Gastrocnemius medialis (tissue), 4 donors: Measurements from ENCODE around the gene SRM.

Experiments
- POLR2A ChIP-seq, 2 donors: fragments of 450-650 bp; IDR thresholded peaks; one replicate each; pipeline ENCODE4 v1.6.1; 2017; ENCODE audit warnings: antibody characterized with exemption in 2 of 2, mild to moderate bottlenecking in 2 of 2, moderate library complexity in 2 of 2
- TF ChIP-seq, protein P1 (sequence below), 5 experiments: fragments of 450-650 bp in 3 of 5; fragments of 200-600 bp in 2 of 5; sonication (generic) in 2 of 5; IDR thresholded peaks in 4 of 5; conservative IDR thresholded peaks in 1 of 5; 1 replicate in 4 of 5; 2 replicates in 1 of 5; pipeline ENCODE4 v1.5.1; 2016 to 2019; ENCODE audit warnings: antibody characterized with exemption in 5 of 5, mild to moderate bottlenecking in 3 of 5, moderate library complexity in 3 of 5

- TF ChIP-seq, protein P1, sequence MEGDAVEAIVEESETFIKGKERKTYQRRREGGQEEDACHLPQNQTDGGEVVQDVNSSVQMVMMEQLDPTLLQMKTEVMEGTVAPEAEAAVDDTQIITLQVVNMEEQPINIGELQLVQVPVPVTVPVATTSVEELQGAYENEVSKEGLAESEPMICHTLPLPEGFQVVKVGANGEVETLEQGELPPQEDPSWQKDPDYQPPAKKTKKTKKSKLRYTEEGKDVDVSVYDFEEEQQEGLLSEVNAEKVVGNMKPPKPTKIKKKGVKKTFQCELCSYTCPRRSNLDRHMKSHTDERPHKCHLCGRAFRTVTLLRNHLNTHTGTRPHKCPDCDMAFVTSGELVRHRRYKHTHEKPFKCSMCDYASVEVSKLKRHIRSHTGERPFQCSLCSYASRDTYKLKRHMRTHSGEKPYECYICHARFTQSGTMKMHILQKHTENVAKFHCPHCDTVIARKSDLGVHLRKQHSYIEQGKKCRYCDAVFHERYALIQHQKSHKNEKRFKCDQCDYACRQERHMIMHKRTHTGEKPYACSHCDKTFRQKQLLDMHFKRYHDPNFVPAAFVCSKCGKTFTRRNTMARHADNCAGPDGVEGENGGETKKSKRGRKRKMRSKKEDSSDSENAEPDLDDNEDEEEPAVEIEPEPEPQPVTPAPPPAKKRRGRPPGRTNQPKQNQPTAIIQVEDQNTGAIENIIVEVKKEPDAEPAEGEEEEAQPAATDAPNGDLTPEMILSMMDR (IDR thresholded peaks at IDR 0.05 in 4 of 5, conservative IDR thresholded peaks at IDR 0.05 in 1 of 5): no peak
- no peak for TF ChIP-seq POLR2A (IDR thresholded peaks at IDR 0.05)
Measured at GRCh38 chr1:11058595-11059154, 1.1 kb downstream of the SRM start.
